NCI-H1436 treated with DMSO at 0.1 percent for 48 hours (cell line): ENCODE measurements around the gene FHIT.

ENCODE experiments used
- DNase-seq: peaks from one replicate; lab custom pipeline; 2025; lab: John Stamatoyannopoulos, UW

The FHIT gene

DNA sequence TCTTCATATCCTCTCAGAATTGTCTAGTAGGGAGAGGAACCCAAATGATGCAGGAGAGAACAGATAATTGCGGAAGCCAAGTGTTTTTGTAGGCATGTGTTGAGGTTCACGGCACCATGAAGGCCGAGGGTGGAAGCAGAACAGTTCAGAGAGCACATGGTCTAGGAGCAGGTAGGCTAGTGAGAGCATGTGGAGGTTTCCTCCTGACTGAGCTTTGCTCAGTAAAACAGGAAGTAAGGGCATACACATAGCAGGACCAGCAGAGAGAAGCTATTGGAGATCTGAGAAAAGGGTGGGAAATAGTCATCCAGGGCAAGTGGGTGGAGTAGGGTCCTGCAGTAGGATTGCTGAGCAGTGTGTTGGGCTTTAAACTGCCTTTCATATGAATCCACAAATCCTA lies 491.1 kb downstream of the FHIT start:
- DNase-seq, result no peak

GRCh38 chr3:60759439-60759838 lies 491.8 kb downstream of the FHIT start:
- DNase-seq, result no peak

DNA sequence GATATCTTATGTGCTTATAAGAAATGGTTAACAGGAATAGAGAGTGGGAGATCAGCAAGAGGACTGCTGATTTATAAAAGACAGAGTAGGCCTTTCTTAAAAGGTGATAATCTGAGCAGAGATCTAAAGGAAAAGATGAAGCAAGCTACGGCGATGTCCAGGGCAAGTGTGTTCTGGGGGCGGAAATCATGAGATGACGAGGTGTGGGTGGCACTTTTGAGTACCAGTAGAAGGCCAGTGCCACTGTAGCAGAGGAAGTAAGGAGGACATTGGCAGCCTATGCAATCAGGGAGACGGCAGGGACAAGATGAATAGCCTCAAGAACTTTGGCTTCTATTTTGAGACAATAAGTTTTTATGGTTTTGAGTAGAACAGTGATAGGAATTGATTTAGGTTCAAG lies 492.4 kb downstream of the FHIT start:
- no peak for DNase-seq

- DNase-seq, result no peak
Measured at GRCh38 chr3:60758171-60758570, 493.1 kb downstream of the FHIT start.

DNA sequence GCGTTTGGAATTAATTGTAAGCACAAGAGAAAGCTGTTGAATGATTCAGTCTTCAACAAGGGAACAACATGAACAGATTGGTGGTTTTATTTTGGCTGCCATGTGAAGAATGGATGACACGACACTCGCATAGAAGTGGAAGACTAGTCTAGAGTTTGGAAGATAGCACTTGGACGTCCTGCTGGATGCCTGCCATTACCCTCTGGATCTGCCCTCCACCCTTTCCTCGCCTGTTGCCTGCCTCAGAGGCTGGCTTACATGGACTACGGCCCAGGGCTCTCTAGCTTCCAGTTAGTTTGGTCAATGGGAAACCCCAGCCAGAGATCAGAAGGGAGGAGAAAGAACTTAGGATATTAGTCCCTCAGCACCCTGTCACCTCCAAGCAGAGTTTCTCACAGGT lies 493.5 kb downstream of the FHIT start:
- DNase-seq, result no peak

GRCh38 chr3:60756241-60757030 lies 494.8 kb downstream of the FHIT start:
- no peak for DNase-seq

GRCh38 chr3:60755094-60755493 lies 496.2 kb downstream of the FHIT start:
- no peak for DNase-seq

DNA sequence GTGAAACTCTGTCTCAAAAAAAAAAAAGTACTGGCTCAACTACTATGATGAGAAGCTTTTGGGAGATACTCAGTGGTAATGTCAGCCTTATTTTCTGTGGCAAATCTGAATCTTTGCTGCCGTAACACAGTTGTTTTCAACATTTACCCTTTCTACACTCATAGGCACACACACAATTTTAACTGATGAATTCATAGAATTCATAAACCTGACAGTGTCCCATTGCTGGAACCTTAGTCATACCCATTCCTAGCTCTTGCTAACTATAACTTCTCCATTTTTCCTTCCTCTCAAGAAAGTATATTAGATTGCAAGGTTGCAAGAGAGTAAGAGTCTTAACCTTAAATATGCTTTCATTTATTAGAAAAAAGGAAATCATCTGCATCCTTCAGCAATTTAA lies 496.6 kb downstream of the FHIT start:
- no peak for DNase-seq

GRCh38 chr3:60752809-60753208 lies 498.4 kb downstream of the FHIT start:
- DNase-seq, result no peak

- no peak for DNase-seq
Measured at GRCh38 chr3:60746695-60747416, 504.4 kb downstream of the FHIT start.

- DNase-seq, result no peak
Measured at GRCh38 chr3:60746043-60746638, 505.1 kb downstream of the FHIT start.

GRCh38 chr3:60743631-60744164 lies 507.6 kb downstream of the FHIT start:
- no peak for DNase-seq

- no peak for DNase-seq
Measured at GRCh38 chr3:60742606-60743145, 508.6 kb downstream of the FHIT start.

GRCh38 chr3:60737633-60738399 lies 513.4 kb downstream of the FHIT start:
- no peak for DNase-seq

DNA sequence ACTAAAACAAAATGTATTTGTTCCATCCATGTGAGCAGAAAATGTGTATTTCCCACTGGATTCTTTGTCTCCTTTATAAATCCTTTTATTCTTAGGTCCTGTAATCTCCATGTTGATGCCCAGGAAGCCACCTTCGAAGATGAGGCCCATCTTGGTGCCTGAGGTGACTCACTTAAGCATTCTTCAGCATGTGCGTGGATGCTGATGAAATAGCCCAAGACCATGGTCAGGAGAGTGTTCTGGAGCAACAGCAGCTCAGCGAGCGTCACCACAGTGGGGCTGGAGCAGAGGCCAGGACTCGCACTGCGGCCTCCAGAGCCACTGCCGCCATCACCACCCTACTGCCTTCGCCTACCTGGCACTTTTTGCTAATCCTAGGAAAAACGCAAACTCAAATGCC lies 520.9 kb downstream of the FHIT start:
- DNase-seq, result no peak

GRCh38 chr3:60729056-60729455 lies 522.2 kb downstream of the FHIT start:
- no peak for DNase-seq

DNA sequence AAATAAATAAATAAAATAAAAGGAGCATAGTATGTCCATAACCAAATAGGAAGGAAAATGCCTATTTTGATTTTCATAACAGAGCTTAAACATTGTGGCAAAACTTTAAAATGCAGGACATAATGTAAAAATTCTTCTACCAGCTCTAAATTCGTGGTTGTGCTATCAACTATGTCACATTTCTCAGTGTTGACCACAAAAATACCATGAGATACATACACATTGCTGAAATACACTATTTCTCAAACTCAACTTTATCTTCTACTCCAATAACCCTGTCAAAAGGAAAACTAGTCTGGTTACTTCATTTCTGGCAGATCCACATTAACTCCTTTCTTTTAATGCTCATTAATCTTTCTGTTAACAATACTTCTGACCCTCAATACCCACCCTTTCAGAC lies 523.2 kb downstream of the FHIT start:
- no peak for DNase-seq

DNA sequence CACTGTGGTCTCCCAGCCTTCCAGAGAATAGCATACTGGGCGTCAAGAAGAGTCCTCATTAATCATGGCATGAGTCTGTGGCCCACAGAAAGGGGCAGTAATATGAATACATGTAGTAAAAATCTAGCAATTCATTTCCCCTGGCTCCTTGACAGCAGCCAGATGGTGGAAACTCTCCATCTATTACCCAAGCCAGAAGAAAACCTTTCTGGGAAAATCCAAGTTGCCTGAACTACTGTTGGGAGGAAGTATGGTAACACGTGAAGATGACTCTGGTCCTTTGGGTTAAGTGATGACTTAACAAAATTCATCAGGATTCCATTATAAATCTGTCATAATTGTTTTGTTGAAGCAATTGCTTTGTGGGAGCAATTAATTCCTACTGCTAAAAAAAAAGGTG lies 530.5 kb downstream of the FHIT start:
- no peak for DNase-seq

GRCh38 chr3:60716573-60716972 lies 534.7 kb downstream of the FHIT start:
- DNase-seq, result no peak

- no peak for DNase-seq
Measured at GRCh38 chr3:60708191-60708975, 542.9 kb downstream of the FHIT start.

GRCh38 chr3:60707452-60708020 lies 543.7 kb downstream of the FHIT start:
- no peak for DNase-seq
